HepG2 (cell line): ENCODE measurements around the gene UBE2N. TPM values are rescaled to one million over a fixed set of nuclear protein-coding genes. Genes with fewer than 3 reads are reported as not detected.
A peak's percentile ranks its signal among the peaks of the same experiment; 100 is the strongest.

Experiments used
- CCDC6 ChIP-seq: sonication (generic); formaldehyde crosslinking; IDR thresholded peaks from 2 replicates; pipeline ENCODE4 v1.8.1; 2022; ENCODE audit warnings: mild to moderate bottlenecking, missing genetic modification reagents, moderate library complexity
- EEA1 ChIP-seq: sonication (generic); formaldehyde crosslinking; IDR thresholded peaks from 2 replicates; pipeline ENCODE4 v1.5.1; 2020; ENCODE audit warnings: mild to moderate bottlenecking, missing genetic modification reagents, borderline replicate concordance
- GATA4 ChIP-seq: sonication (generic); IDR thresholded peaks from 2 replicates; pipeline ENCODE4 v1.6.1; 2016; ENCODE audit warnings: antibody characterized with exemption, low read depth, borderline replicate concordance
- GFI1 ChIP-seq: sonication (generic); formaldehyde crosslinking; IDR thresholded peaks from 2 replicates; pipeline ENCODE4 v1.5.0; 2020; ENCODE audit warnings: missing genetic modification reagents, mild to moderate bottlenecking, borderline replicate concordance
- HINFP ChIP-seq: sonication (generic); formaldehyde crosslinking; IDR thresholded peaks from 2 replicates; pipeline ENCODE4 v1.4.0; 2020; ENCODE audit warnings: low read depth, mild to moderate bottlenecking, missing genetic modification reagents
- KLF16 ChIP-seq, 2 experiments: sonication (generic) in 1 of 2; formaldehyde crosslinking in 1 of 2; IDR thresholded peaks; 2 replicates each; pipeline versions ENCODE4 v1.6.1 to v1.8.0; 2016 to 2023; ENCODE audit warnings: missing genetic modification reagents in 2 of 2, missing compliant biosample characterization in 1 of 2
- MZF1 ChIP-seq: sonication (generic); formaldehyde crosslinking; IDR thresholded peaks from 2 replicates; pipeline ENCODE4 v1.8.1; 2023; ENCODE audit warnings: mild to moderate bottlenecking, missing genetic modification reagents, borderline replicate concordance
- RARG ChIP-seq: sonication (generic); formaldehyde crosslinking; IDR thresholded peaks from 2 replicates; pipeline ENCODE4 v1.4.0; 2020; ENCODE audit warnings: low read depth, mild to moderate bottlenecking, missing genetic modification reagents
- SOX6 ChIP-seq, 2 experiments: fragments of 450-650 bp in 1 of 2; sonication (generic) in 1 of 2; formaldehyde crosslinking in 1 of 2; IDR thresholded peaks; 2 replicates each; pipeline versions ENCODE4 v1.4.0 to v1.6.1; 2017 to 2020; ENCODE audit warnings: antibody characterized with exemption in 1 of 2, mild to moderate bottlenecking in 1 of 2, missing genetic modification reagents in 1 of 2
- ZFP41 ChIP-seq: sonication (generic); formaldehyde crosslinking; IDR thresholded peaks from 2 replicates; pipeline ENCODE4 v1.4.0; 2020; ENCODE audit warnings: mild to moderate bottlenecking, missing genetic modification reagents, borderline replicate concordance
- ZNF281 ChIP-seq: sonication (generic); formaldehyde crosslinking; IDR thresholded peaks from 2 replicates; pipeline ENCODE4 v1.4.0; 2020; ENCODE audit warnings: missing genetic modification reagents, borderline replicate concordance
- ZNF687 ChIP-seq: sonication (generic); formaldehyde crosslinking; IDR thresholded peaks from 2 replicates; pipeline ENCODE4 v1.5.1; 2020; ENCODE audit warnings: mild to moderate bottlenecking, missing genetic modification reagents, moderate library complexity
- ZNF776 ChIP-seq: sonication (generic); formaldehyde crosslinking; IDR thresholded peaks from 2 replicates; pipeline ENCODE4 v1.4.0; 2020; ENCODE audit warnings: mild to moderate bottlenecking, missing genetic modification reagents
- polyA plus RNA-seq, 8 experiments: library from polyadenylated mRNA; depleted of rRNA in 3 of 8; stranded (reverse) in 7 of 8; unstranded in 1 of 8; fragments of >200 nt; fragmentation: Illumina TruSeq in 4 of 8; extraction: Trizol in 4 of 8; gene quantifications; 2 replicates each; pipeline versions ENCODE4 v1.2.1 to v1.2.3, GENCODE V29; 2011 to 2016; ENCODE audit warnings: low read depth in 4 of 8, missing spikeins in 1 of 8, mixed read lengths in 1 of 8; ENCODE audit not compliant: insufficient read depth in 1 of 8
- total RNA-seq, 5 experiments: library from RNA; depleted of rRNA; stranded (reverse); fragments of >200 nt; fragmentation: Illumina TruSeq; extraction: Trizol; gene quantifications; 2 replicates each; pipeline ENCODE4 v1.2.3, GENCODE V29; 2016; ENCODE audit warnings: low read depth in 1 of 5

Gene UBE2N
- total and polyA plus RNA-seq, 2 of the 13 experiments (the other 11 are each of a cell fraction or from before 2014, with no cell fraction given), result 188 to 197 TPM

- TF ChIP-seq ZNF687 (CRISPR knock-in tag), result peak; percentile 61
- no peak for TF ChIP-seq SOX6 (IDR thresholded peaks at IDR 0.05)
- TF ChIP-seq SOX6 (CRISPR knock-in tag; IDR thresholded peaks at IDR 0.05), result peak; percentile 31; the same call in 1 of the 2 replicates
- TF ChIP-seq GFI1 (CRISPR knock-in tag), result no peak
- no peak for TF ChIP-seq HINFP (CRISPR knock-in tag)
- TF ChIP-seq EEA1, result no peak
- no peak for TF ChIP-seq RARG
- peak; percentile 51; the same call in 1 of the 2 replicates for TF ChIP-seq CCDC6
- no peak for TF ChIP-seq MZF1 (CRISPR knock-in tag)
- peak in 1 of 2 experiments; percentile 82; a peak in 2 of 4 replicates for TF ChIP-seq KLF16 (CRISPR knock-in tag; IDR thresholded peaks at IDR 0.05)
- TF ChIP-seq ZFP41 (CRISPR knock-in tag), result no peak
- no peak for TF ChIP-seq ZNF776 (CRISPR knock-in tag)
- no peak for TF ChIP-seq ZNF281 (CRISPR knock-in tag)
- peak; percentile 63 for TF ChIP-seq GATA4
These were observed 64.2 kb downstream of the UBE2N start, which contains the start of gene NUDT4 (continued) for GRCh38 chr12:93377252-93378195.
